GM19452 (cell line): ENCODE measurements around the gene MUC6.
"Not testable (repeated sequence)": the region's sequence is repeated elsewhere in the genome, so short reads cannot be mapped to it uniquely, and the experiment has no call there.

ENCODE experiments used
- ATAC-seq: cut with Tn5 transposase; IDR thresholded peaks from one replicate; pipeline ENCODE4 v1.9.1; 2021; ENCODE audit not compliant: unreplicated experiment

Gene MUC6

GRCh38 chr11:1025410-1026162 lies 10.9 kb downstream of the MUC6 start:
- no peak for ATAC-seq

- no peak for ATAC-seq
Measured at GRCh38 chr11:1024597-1025409, 11.7 kb downstream of the MUC6 start.

GRCh38 chr11:1023811-1024596 lies 12.5 kb downstream of the MUC6 start:
- no peak for ATAC-seq

GRCh38 chr11:1022908-1023810 lies 13.4 kb downstream of the MUC6 start:
- no peak for ATAC-seq

GRCh38 chr11:1022411-1022810 lies 14.1 kb downstream of the MUC6 start:
- ATAC-seq = no peak

- no peak for ATAC-seq
Measured at GRCh38 chr11:1020211-1020905, 16.2 kb downstream of the MUC6 start.

- no peak for ATAC-seq
Measured at GRCh38 chr11:1019321-1019910, 17.1 kb downstream of the MUC6 start.

- ATAC-seq = no peak
Measured at GRCh38 chr11:1018091-1018490, 18.4 kb downstream of the MUC6 start.

GRCh38 chr11:1017269-1018005 lies 19.1 kb downstream of the MUC6 start:
- ATAC-seq = no peak

- ATAC-seq = not testable (repeated sequence)
Measured at GRCh38 chr11:1016610-1017126, 19.9 kb downstream of the MUC6 start.

- ATAC-seq = no peak
Measured at GRCh38 chr11:1015826-1016545, 20.5 kb downstream of the MUC6 start.

- no peak for ATAC-seq
Measured at GRCh38 chr11:1015064-1015463, 21.5 kb downstream of the MUC6 start.

GRCh38 chr11:1014276-1014675 lies 22.2 kb downstream of the MUC6 start:
- ATAC-seq = no peak

- no peak for ATAC-seq
Measured at GRCh38 chr11:1013631-1013935, 22.9 kb downstream of the MUC6 start.

- no peak for ATAC-seq
Measured at GRCh38 chr11:1012740-1013630, 23.5 kb downstream of the MUC6 start.

- no peak for ATAC-seq
Measured at GRCh38 chr11:1012291-1012690, 24.2 kb downstream of the MUC6 start.

GRCh38 chr11:1011320-1011698 lies 25.2 kb downstream of the MUC6 start:
- no peak for ATAC-seq
